Forelimb muscle (tissue), 1 donor: ENCODE data around the gene LAYN. TPM values are rescaled to one million over a fixed set of nuclear protein-coding genes. Genes with fewer than 3 reads are reported as not detected.

Experiments used
- DNase-seq: peaks from one replicate; pipeline ENCODE4 v3.0.0-alpha.2; 2013; ENCODE audit warnings: low read depth
- polyA plus RNA-seq: library from polyadenylated mRNA; unstranded; fragments of 120-200 nt; gene quantifications from one replicate; pipeline ENCODE4 v1.2.1, GENCODE V29; 2013; ENCODE audit not compliant: insufficient read length

Gene LAYN
- polyA plus RNA-seq, 1 donor = 3.9 TPM

GRCh38 chr11:111531687-111532364, 8.7 kb upstream of the LAYN start:
- no peak for DNase-seq

GRCh38 chr11:111532365-111532709, 8.2 kb upstream of the LAYN start:
- no peak for DNase-seq

- DNase-seq = no peak
Measured at GRCh38 chr11:111535281-111535680, 5.2 kb upstream of the LAYN start.

GRCh38 chr11:111537336-111537860, 3.1 kb upstream of the LAYN start:
- no peak for DNase-seq

GRCh38 chr11:111538407-111539114, 2.0 kb upstream of the LAYN start:
- no peak for DNase-seq

GRCh38 chr11:111539426-111540113, 950 bp upstream of the LAYN start:
- no peak for DNase-seq

GRCh38 chr11:111540937-111541253, 375 bp downstream of the LAYN start:
- DNase-seq = no peak

GRCh38 chr11:111541254-111542061, 938 bp downstream of the LAYN start:
- DNase-seq = no peak

- no peak for DNase-seq
Measured at GRCh38 chr11:111542606-111543275, 2.2 kb downstream of the LAYN start.

GRCh38 chr11:111548525-111548924, 8.0 kb downstream of the LAYN start:
- no peak for DNase-seq

GRCh38 chr11:111549196-111549868, 8.8 kb downstream of the LAYN start:
- no peak for DNase-seq

- DNase-seq = no peak
Measured at GRCh38 chr11:111549869-111550203, 9.3 kb downstream of the LAYN start.

- no peak for DNase-seq
Measured at GRCh38 chr11:111550258-111550657, 9.7 kb downstream of the LAYN start.

- no peak for DNase-seq
Measured at GRCh38 chr11:111554532-111554931, 14.0 kb downstream of the LAYN start.

GRCh38 chr11:111555255-111555654, 14.7 kb downstream of the LAYN start:
- no peak for DNase-seq

- DNase-seq = no peak
Measured at GRCh38 chr11:111557425-111558111, 17.0 kb downstream of the LAYN start.

- DNase-seq = no peak
Measured at GRCh38 chr11:111559800-111560464, 19.4 kb downstream of the LAYN start.

GRCh38 chr11:111560800-111561199, 20.3 kb downstream of the LAYN start:
- no peak for DNase-seq

- no peak for DNase-seq
Measured at GRCh38 chr11:111561306-111561705, 20.8 kb downstream of the LAYN start.

- no peak for DNase-seq
Measured at GRCh38 chr11:111561791-111562325, 21.3 kb downstream of the LAYN start.
